NOMO-1 treated with DMSO at 0.1 percent for 48 hours (cell line): ENCODE data around the gene MRPL4.
"Not testable (repeated sequence)": the region's sequence is repeated elsewhere in the genome, so short reads cannot be mapped to it uniquely, and the experiment has no call there.

Source experiments
- DNase-seq: peaks from one replicate; lab custom pipeline; 2025; ENCODE audit not compliant: unreplicated experiment; lab: John Stamatoyannopoulos, UW

Gene MRPL4

GRCh38 chr19:10259162-10259905 lies 7.3 kb downstream of the MRPL4 start:
- peak; percentile 71 for DNase-seq

GRCh38 chr19:10260141-10260584 lies 8.1 kb downstream of the MRPL4 start:
- no peak for DNase-seq

GRCh38 chr19:10262771-10263170 lies 10.8 kb downstream of the MRPL4 start:
- DNase-seq: no peak

- no peak for DNase-seq
Measured at GRCh38 chr19:10266706-10267105, 14.7 kb downstream of the MRPL4 start.

GRCh38 chr19:10268071-10268470 lies 16.1 kb downstream of the MRPL4 start:
- DNase-seq: no peak

GRCh38 chr19:10269333-10270179 lies 17.5 kb downstream of the MRPL4 start:
- peak; percentile 67 for DNase-seq

GRCh38 chr19:10270180-10270615 lies 18.2 kb downstream of the MRPL4 start:
- peak; percentile 76 for DNase-seq

GRCh38 chr19:10270616-10271394 lies 18.8 kb downstream of the MRPL4 start, which contains the start of gene ICAM1:
TSS of gene ICAM1 (plus strand) at chr19:10271120. CDS start at chr19:10271160, 40 bp downstream.
- DNase-seq: peak; percentile 61

- no peak for DNase-seq
Measured at GRCh38 chr19:10271543-10272086, 19.6 kb downstream of the MRPL4 start.

- DNase-seq: no peak
Measured at GRCh38 chr19:10274589-10274988, 22.6 kb downstream of the MRPL4 start.

GRCh38 chr19:10277795-10278589 lies 26.0 kb downstream of the MRPL4 start:
- DNase-seq: no peak

GRCh38 chr19:10278935-10279334 lies 26.9 kb downstream of the MRPL4 start:
- DNase-seq: no peak

- no peak for DNase-seq
Measured at GRCh38 chr19:10279737-10280442, 27.9 kb downstream of the MRPL4 start.

- not testable (repeated sequence) for DNase-seq
Measured at GRCh38 chr19:10282043-10282442, 30.0 kb downstream of the MRPL4 start.

- DNase-seq: no peak
Measured at GRCh38 chr19:10283301-10284064, 31.5 kb downstream of the MRPL4 start.

- no peak for DNase-seq
Measured at GRCh38 chr19:10284065-10284959, 32.3 kb downstream of the MRPL4 start.

- DNase-seq: no peak
Measured at GRCh38 chr19:10284960-10285278, 32.9 kb downstream of the MRPL4 start.

- peak; percentile 25 for DNase-seq
Measured at GRCh38 chr19:10285393-10285792, 33.4 kb downstream of the MRPL4 start.
